Neural cell (in vitro differentiated cells): ENCODE measurements around the gene PYGO1. TPM values are rescaled to one million over a fixed set of nuclear protein-coding genes. Genes with fewer than 3 reads are reported as not detected.
"Not testable (repeated sequence)": the region's sequence is repeated elsewhere in the genome, so short reads cannot be mapped to it uniquely, and the experiment has no call there.

ENCODE experiments used
- H2AFZ ChIP-seq: fragments of 200-600, 300-800 bp; sonication (generic), shearing (Covaris generic); 2 replicates; pipeline ENCODE4 v1.6.0; 2014; ENCODE audit warnings: low read depth, mild to moderate bottlenecking, antibody characterized with exemption, low read length, moderate library complexity
- H3F3A ChIP-seq: fragments of 200-600 bp; shearing (Covaris generic); 2 replicates; pipeline ENCODE4 v1.6.1; 2016; ENCODE audit warnings: mild to moderate bottlenecking, moderate library complexity, mixed read lengths, antibody characterized with exemption, low read length; ENCODE audit not compliant: insufficient read depth, poor library complexity, severe bottlenecking
- H3K27ac ChIP-seq: fragments of 200-600, 300-800 bp; sonication (generic), shearing (Covaris generic); 2 replicates; pipeline ENCODE4 v1.5.1; 2014; ENCODE audit warnings: mild to moderate bottlenecking, low read length, moderate library complexity
- H3K27me3 ChIP-seq: fragments of 300-800, 200-600 bp; sonication (generic), shearing (Covaris generic); 2 replicates; pipeline ENCODE4 v1.6.0; 2014; ENCODE audit warnings: mild to moderate bottlenecking, low read depth, low read length, moderate library complexity; ENCODE audit not compliant: insufficient read depth
- H3K36me3 ChIP-seq: fragments of 300-800, 200-600 bp; sonication (generic), shearing (Covaris generic); 2 replicates; pipeline ENCODE4 v1.5.1; 2014; ENCODE audit warnings: mild to moderate bottlenecking, antibody characterized with exemption, low read length, moderate library complexity; ENCODE audit not compliant: insufficient read depth
- H3K4me2 ChIP-seq: fragments of 300-800, 200-600 bp; sonication (generic), shearing (Covaris generic); 2 replicates; pipeline ENCODE4 v1.6.0; 2014; ENCODE audit warnings: mild to moderate bottlenecking, low read length
- H3K4me3 ChIP-seq: fragments of 300-800, 200-600 bp; sonication (generic), shearing (Covaris generic); 2 replicates; pipeline ENCODE4 v1.5.1; 2014; ENCODE audit warnings: mild to moderate bottlenecking, low read length, moderate library complexity
- H3K79me2 ChIP-seq: fragments of 200-600 bp; shearing (Covaris generic); replicated peaks from 2 replicates; pipeline ENCODE4 v1.6.0; 2014; ENCODE audit warnings: mild to moderate bottlenecking, low read length, moderate library complexity; ENCODE audit not compliant: insufficient read depth
- H3K9ac ChIP-seq: fragments of 300-800, 200-600 bp; sonication (generic), shearing (Covaris generic); 2 replicates; pipeline ENCODE4 v1.6.1; 2016; ENCODE audit warnings: mild to moderate bottlenecking, low read length, mixed read lengths
- H3K9me2 ChIP-seq: fragments of 200-600 bp; shearing (Covaris generic); 2 replicates; pipeline ENCODE4 v1.6.1; 2016; ENCODE audit warnings: mild to moderate bottlenecking, low read length, mixed read lengths; ENCODE audit not compliant: insufficient read depth
- H3K9me3 ChIP-seq: fragments of 200-600, 300-800 bp; sonication (generic), shearing (Covaris generic); 2 replicates; pipeline ENCODE4 v1.6.1; 2016; ENCODE audit warnings: mild to moderate bottlenecking, mixed run types, low read length, moderate library complexity, mixed read lengths
- H4K20me1 ChIP-seq: fragments of 200-600 bp; shearing (Covaris generic); 2 replicates; pipeline ENCODE4 v1.6.1; 2016; ENCODE audit warnings: mild to moderate bottlenecking, mixed run types; ENCODE audit not compliant: insufficient read depth
- EP300 ChIP-seq: fragments of 450-650 bp; conservative IDR thresholded peaks from 2 replicates; pipeline ENCODE4 v1.6.1; 2014; ENCODE audit warnings: antibody characterized with exemption, mild to moderate bottlenecking, moderate library complexity; ENCODE audit not compliant: poor library complexity, severe bottlenecking
- EZH2 ChIP-seq: fragments of 200-600, 300-800 bp; shearing (Covaris generic), sonication (generic); IDR thresholded peaks from 2 replicates; pipeline ENCODE4 v1.6.1; 2014; ENCODE audit warnings: antibody characterized with exemption, low read length, borderline replicate concordance, mild to moderate bottlenecking; ENCODE audit not compliant: insufficient read depth, poor library complexity, severe bottlenecking
- MXI1 ChIP-seq: fragments of 450-650 bp; conservative IDR thresholded peaks from 2 replicates; pipeline ENCODE4 v1.6.1; 2014; ENCODE audit warnings: antibody characterized with exemption, mild to moderate bottlenecking; ENCODE audit not compliant: poor library complexity, severe bottlenecking
- POLR2AphosphoS5 ChIP-seq: IDR thresholded peaks from 2 replicates; pipeline ENCODE4 v1.6.1; 2012
- RAD21 ChIP-seq: fragments of 450-650 bp; conservative IDR thresholded peaks from 2 replicates; pipeline ENCODE4 v1.6.1; 2014; ENCODE audit warnings: antibody characterized with exemption, mild to moderate bottlenecking, moderate library complexity
- SMC3 ChIP-seq: fragments of 450-650 bp; conservative IDR thresholded peaks from 2 replicates; pipeline ENCODE4 v1.6.1; 2014; ENCODE audit warnings: antibody characterized with exemption, mild to moderate bottlenecking, moderate library complexity; ENCODE audit not compliant: poor library complexity
- TAF1 ChIP-seq: IDR thresholded peaks from 2 replicates; pipeline ENCODE4 v1.6.1; 2012; ENCODE audit warnings: low read depth
- polyA plus RNA-seq: library from polyadenylated mRNA; depleted of rRNA; stranded (reverse); fragments of >200 nt; gene quantifications from 2 replicates; pipeline ENCODE4 v1.2.3, GENCODE V29; 2014
- TF ChIP-seq, protein P1 (sequence below): IDR thresholded peaks from 2 replicates; pipeline ENCODE4 v1.6.1; 2012; ENCODE audit warnings: borderline replicate concordance
- TF ChIP-seq, protein P2 (sequence below): fragments of 450-650 bp; IDR thresholded peaks from 2 replicates; pipeline ENCODE4 v1.5.1; 2014; ENCODE audit warnings: antibody characterized with exemption, mild to moderate bottlenecking, moderate library complexity; ENCODE audit not compliant: poor library complexity, severe bottlenecking

PYGO1 gene
- polyA plus RNA-seq, 1 donor from 2014 or later, result 27.6 TPM

DNA sequence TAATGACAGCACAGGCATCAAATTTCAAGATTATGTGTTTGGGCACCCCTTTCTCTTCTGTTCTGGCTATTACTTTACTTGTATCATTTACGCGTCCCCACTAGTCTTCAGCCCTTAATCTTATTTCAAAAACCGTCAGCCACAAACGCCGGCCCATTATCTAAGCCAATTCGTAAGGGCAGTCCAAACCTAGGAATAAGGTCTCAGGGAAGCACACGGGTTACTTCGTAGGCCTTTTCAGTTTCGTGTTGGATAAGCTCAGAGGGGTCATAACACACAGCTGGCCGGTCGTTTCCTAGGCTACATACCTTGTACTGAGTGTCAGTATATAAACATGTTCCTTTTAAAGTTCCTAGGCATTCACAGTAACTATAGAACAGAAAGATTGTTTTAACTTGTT lies 75.0 kb downstream of the PYGO1 start:
- H3K4me2 ChIP-seq, result no peak overlapping the region
- H3K36me3 ChIP-seq, result no peaks in the 10 kb centered on the region
- no peaks in the 10 kb centered on the region for H3F3A ChIP-seq
- TF ChIP-seq, protein P1, sequence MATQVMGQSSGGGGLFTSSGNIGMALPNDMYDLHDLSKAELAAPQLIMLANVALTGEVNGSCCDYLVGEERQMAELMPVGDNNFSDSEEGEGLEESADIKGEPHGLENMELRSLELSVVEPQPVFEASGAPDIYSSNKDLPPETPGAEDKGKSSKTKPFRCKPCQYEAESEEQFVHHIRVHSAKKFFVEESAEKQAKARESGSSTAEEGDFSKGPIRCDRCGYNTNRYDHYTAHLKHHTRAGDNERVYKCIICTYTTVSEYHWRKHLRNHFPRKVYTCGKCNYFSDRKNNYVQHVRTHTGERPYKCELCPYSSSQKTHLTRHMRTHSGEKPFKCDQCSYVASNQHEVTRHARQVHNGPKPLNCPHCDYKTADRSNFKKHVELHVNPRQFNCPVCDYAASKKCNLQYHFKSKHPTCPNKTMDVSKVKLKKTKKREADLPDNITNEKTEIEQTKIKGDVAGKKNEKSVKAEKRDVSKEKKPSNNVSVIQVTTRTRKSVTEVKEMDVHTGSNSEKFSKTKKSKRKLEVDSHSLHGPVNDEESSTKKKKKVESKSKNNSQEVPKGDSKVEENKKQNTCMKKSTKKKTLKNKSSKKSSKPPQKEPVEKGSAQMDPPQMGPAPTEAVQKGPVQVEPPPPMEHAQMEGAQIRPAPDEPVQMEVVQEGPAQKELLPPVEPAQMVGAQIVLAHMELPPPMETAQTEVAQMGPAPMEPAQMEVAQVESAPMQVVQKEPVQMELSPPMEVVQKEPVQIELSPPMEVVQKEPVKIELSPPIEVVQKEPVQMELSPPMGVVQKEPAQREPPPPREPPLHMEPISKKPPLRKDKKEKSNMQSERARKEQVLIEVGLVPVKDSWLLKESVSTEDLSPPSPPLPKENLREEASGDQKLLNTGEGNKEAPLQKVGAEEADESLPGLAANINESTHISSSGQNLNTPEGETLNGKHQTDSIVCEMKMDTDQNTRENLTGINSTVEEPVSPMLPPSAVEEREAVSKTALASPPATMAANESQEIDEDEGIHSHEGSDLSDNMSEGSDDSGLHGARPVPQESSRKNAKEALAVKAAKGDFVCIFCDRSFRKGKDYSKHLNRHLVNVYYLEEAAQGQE, result no peak
- TF ChIP-seq EZH2, result no peak
- no peak for TF ChIP-seq SMC3
- TF ChIP-seq, protein P2, sequence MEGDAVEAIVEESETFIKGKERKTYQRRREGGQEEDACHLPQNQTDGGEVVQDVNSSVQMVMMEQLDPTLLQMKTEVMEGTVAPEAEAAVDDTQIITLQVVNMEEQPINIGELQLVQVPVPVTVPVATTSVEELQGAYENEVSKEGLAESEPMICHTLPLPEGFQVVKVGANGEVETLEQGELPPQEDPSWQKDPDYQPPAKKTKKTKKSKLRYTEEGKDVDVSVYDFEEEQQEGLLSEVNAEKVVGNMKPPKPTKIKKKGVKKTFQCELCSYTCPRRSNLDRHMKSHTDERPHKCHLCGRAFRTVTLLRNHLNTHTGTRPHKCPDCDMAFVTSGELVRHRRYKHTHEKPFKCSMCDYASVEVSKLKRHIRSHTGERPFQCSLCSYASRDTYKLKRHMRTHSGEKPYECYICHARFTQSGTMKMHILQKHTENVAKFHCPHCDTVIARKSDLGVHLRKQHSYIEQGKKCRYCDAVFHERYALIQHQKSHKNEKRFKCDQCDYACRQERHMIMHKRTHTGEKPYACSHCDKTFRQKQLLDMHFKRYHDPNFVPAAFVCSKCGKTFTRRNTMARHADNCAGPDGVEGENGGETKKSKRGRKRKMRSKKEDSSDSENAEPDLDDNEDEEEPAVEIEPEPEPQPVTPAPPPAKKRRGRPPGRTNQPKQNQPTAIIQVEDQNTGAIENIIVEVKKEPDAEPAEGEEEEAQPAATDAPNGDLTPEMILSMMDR, result no peak
- TF ChIP-seq MXI1, result no peak
- no peak for TF ChIP-seq POLR2AphosphoS5
- TF ChIP-seq EP300, result no peak
- H3K4me3 ChIP-seq, result no peak overlapping the region
- H3K27ac ChIP-seq, result no peak overlapping the region
- H4K20me1 ChIP-seq, result no peaks in the 10 kb centered on the region
- H3K27me3 ChIP-seq, result no peaks in the 10 kb centered on the region
- no peaks in the 10 kb centered on the region for H3K9me3 ChIP-seq
- no peak overlapping the region for H2AFZ ChIP-seq
- H3K9ac ChIP-seq, result no peak overlapping the region
- H3K9me2 ChIP-seq, result no peaks in the 10 kb centered on the region
- H3K79me2 ChIP-seq, result no peaks in the 10 kb centered on the region

DNA sequence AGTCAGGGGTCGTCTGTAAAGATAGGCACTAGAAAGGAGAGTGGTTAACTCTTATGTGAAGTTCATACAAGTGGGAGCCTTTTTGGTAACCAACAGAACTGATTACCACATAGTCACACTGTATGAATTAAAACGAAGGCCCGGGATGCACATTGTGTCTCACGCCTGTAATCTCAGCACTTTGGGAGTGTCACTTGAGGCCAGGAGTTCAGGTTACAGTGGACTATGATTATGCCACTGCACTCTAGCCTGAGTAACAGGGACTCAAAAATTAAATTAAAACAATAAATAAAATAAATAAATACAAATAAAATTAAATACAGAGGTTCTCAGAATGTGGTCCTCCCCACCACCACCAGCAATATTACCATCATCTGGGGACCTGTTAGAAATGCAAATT lies 80.6 kb downstream of the PYGO1 start:
- H3K9me2 ChIP-seq, result no peaks in the 10 kb centered on the region
- H2AFZ ChIP-seq, result no peak overlapping the region
- H3K27ac ChIP-seq, result no peak overlapping the region
- H3K9me3 ChIP-seq, result no peaks in the 10 kb centered on the region
- H3K4me2 ChIP-seq, result no peak overlapping the region
- H3K4me3 ChIP-seq, result no peak overlapping the region
- TF ChIP-seq MXI1 (no peak), POLR2AphosphoS5 (no peak), EZH2 (no peak), EP300 (no peak), RAD21 (no peak), TAF1 (no peak), SMC3 (no peak)
- TF ChIP-seq, protein P1, result no peak
- TF ChIP-seq, protein P2, result no peak
- H4K20me1 ChIP-seq, result no peaks in the 10 kb centered on the region
- H3K9ac ChIP-seq, result no peak overlapping the region
- H3K36me3 ChIP-seq, result no peaks in the 10 kb centered on the region
- no peaks in the 10 kb centered on the region for H3F3A ChIP-seq
- no peaks in the 10 kb centered on the region for H3K27me3 ChIP-seq
- no peaks in the 10 kb centered on the region for H3K79me2 ChIP-seq

DNA sequence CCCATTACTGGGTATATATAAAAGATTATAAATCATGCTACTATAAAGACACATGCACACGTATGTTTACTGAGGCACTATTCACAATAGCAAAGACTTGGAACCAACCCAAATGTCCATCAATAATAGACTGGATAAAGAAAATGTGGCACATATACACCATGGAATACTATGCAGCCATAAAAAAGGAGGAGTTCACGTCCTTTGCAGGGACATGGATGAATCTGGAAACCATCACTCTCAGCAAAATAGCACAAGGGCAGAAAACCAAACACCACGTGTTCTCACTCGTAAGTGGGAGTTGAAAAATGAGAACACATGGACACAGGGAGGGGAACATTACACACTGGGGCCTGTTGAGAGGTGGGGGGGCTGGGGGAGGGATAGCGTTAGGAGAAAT lies 82.7 kb downstream of the PYGO1 start:
- H3K9ac ChIP-seq, H3K4me3 ChIP-seq, H3K4me2 ChIP-seq, H4K20me1 ChIP-seq, H3K27me3 ChIP-seq, H3K9me2 ChIP-seq, H3F3A ChIP-seq, H2AFZ ChIP-seq, H3K27ac ChIP-seq, H3K36me3 ChIP-seq, H3K79me2 ChIP-seq, H3K9me3 ChIP-seq: not testable (repeated sequence)
